Left ventricle myocardium inferior (tissue), 1 donor: ENCODE results near the gene CAMK1D. TPM values are rescaled to one million over a fixed set of nuclear protein-coding genes. Genes with fewer than 3 reads are reported as not detected.
A peak's percentile ranks its signal among the peaks of the same experiment; 100 is the strongest.

Source experiments
- DNase-seq: peaks from one replicate; pipeline ENCODE4 v3.0.0-alpha.2; 2020
- H3K27ac ChIP-seq: fragments of 200-600 bp; replicated peaks from 2 replicates; pipeline ENCODE4 v1.8.0; 2021
- H3K27me3 ChIP-seq: fragments of 200-600 bp; 2 replicates; pipeline ENCODE4 v1.8.0; 2021; ENCODE audit warnings: low read depth
- H3K36me3 ChIP-seq: fragments of 200-600 bp; 2 replicates; pipeline ENCODE4 v1.8.0; 2021
- H3K4me1 ChIP-seq: fragments of 200-600 bp; 2 replicates; pipeline ENCODE4 v1.8.0; 2021
- H3K4me3 ChIP-seq: fragments of 200-600 bp; 2 replicates; pipeline ENCODE4 v1.8.0; 2021; ENCODE audit warnings: mild to moderate bottlenecking, moderate library complexity
- H3K9me3 ChIP-seq: fragments of 200-600 bp; replicated peaks from 2 replicates; pipeline ENCODE4 v1.8.0; 2021
- intact Hi-C: fragments of 100-400 bp; cut with micrococcal nuclease; formaldehyde crosslinking; loops from one replicate; pipeline ENCODE4 v1.11.0; 2022
- total RNA-seq: library from RNA; stranded (reverse); fragmentation: NEBNext Ultra II Directional; extraction: Animal tissue kit (Norgen Biotek cat#: 25700); gene quantifications from one replicate; pipeline ENCODE4 v1.2.1, GENCODE V29; 2021
- TF ChIP-seq, protein P1 (sequence below): fragments of 200-600 bp; IDR thresholded peaks from 2 replicates; pipeline ENCODE4 v1.8.0; 2021; ENCODE audit warnings: antibody characterized with exemption, mild to moderate bottlenecking, borderline replicate concordance
- donor health status: DM: no; HTN: yes; CAD: no; lungs with severe emphysema.

Gene CAMK1D
- total RNA-seq, 1 donor from 2014 or later = 2.5 TPM

DNA sequence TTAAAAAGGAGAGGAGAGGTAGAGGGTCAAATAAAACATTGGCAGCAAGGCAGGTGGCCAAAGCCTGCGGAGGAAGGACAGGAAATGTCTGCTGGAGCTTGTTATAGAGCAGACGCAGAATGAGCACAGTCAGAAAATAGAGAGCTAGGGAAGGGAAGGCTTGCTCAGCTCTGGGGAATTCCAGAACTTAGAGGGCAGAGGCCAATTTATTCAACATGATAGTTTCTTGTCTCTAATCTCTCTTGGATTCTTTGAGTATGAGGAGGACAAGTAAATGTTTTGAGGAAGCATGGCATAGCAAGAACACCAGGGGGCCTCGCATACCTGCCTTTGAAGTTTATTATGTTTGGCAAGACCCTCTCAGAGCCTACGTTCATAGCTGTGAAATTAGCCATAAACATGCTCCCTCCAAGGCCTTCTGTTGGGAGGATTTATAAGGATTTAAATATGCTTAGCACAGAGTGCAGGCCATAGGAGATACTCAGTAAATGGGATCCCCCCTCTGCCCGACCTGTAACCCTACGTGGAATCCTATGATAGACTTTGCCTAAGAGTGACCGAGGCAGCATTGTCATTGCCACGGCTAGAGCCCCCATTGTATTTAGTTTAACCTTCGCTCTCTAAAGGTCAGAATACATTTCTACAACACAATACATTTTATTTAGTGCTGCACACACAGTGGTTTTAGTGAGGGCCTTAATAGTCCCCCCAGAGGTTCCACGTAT, 358.3 kb downstream of the CAMK1D start:
- intact Hi-C loops = no loop called here
- H3K36me3 ChIP-seq = no peaks in the 10 kb centered on the region
- no peaks in the 10 kb centered on the region for H3K9me3 ChIP-seq
- H3K4me1 ChIP-seq = peaks cover 40% of the 10 kb centered on the region
- no peaks in the 10 kb centered on the region for H3K27me3 ChIP-seq
- peak overlapping the region; percentile 72 for H3K27ac ChIP-seq
- no peak overlapping the region for H3K4me3 ChIP-seq
- TF ChIP-seq, protein P1, sequence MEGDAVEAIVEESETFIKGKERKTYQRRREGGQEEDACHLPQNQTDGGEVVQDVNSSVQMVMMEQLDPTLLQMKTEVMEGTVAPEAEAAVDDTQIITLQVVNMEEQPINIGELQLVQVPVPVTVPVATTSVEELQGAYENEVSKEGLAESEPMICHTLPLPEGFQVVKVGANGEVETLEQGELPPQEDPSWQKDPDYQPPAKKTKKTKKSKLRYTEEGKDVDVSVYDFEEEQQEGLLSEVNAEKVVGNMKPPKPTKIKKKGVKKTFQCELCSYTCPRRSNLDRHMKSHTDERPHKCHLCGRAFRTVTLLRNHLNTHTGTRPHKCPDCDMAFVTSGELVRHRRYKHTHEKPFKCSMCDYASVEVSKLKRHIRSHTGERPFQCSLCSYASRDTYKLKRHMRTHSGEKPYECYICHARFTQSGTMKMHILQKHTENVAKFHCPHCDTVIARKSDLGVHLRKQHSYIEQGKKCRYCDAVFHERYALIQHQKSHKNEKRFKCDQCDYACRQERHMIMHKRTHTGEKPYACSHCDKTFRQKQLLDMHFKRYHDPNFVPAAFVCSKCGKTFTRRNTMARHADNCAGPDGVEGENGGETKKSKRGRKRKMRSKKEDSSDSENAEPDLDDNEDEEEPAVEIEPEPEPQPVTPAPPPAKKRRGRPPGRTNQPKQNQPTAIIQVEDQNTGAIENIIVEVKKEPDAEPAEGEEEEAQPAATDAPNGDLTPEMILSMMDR = peak; percentile 59
- DNase-seq = no peak

GRCh38 chr10:12709000-12709401, 359.7 kb downstream of the CAMK1D start:
- Histone ChIP-seq H3K9me3 (no peaks in the 10 kb centered on the region), H3K36me3 (no peaks in the 10 kb centered on the region), H3K27me3 (no peaks in the 10 kb centered on the region), H3K27ac (peak overlapping the region; percentile 24), H3K4me3 (no peak overlapping the region), H3K4me1 (peaks cover 40% of the 10 kb centered on the region)
- intact Hi-C loops = no loop called here
- no peak for DNase-seq
- TF ChIP-seq, protein P1 = no peak

DNA sequence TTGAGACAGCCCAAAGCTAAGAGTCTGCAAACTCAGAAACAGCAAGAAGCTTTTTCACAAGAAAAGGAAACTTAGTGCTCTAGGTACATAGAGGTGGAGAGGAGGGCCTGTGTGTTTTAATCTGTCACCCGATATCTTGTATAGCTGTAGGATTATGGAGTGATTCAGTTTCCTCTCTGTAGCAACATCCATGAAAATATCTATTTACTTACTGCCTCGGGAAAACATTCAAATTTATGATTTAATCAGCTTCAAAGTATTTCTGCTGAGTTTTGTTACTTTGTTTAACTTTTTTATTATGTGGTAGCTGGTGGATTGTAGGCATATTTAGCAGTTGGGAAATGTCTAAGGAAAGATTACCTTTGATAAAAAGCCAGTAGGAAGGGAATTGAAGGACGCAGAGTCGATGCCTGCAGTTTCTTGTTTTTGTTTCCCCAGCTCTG, 360.2 kb downstream of the CAMK1D start:
- TF ChIP-seq, protein P1 = no peak
- Histone ChIP-seq H3K27me3 (no peaks in the 10 kb centered on the region), H3K36me3 (no peaks in the 10 kb centered on the region), H3K27ac (peak overlapping the region; percentile 24), H3K9me3 (no peaks in the 10 kb centered on the region), H3K4me3 (no peak overlapping the region), H3K4me1 (peaks cover 40% of the 10 kb centered on the region)
- DNase-seq = no peak
- intact Hi-C loops = no loop called here

GRCh38 chr10:12710157-12710556, 360.8 kb downstream of the CAMK1D start:
- DNase-seq = no peak
- Histone ChIP-seq H3K36me3 (no peaks in the 10 kb centered on the region), H3K9me3 (no peaks in the 10 kb centered on the region), H3K4me1 (peaks cover 40% of the 10 kb centered on the region), H3K4me3 (no peak overlapping the region), H3K27ac (no peak overlapping the region), H3K27me3 (no peaks in the 10 kb centered on the region)
- intact Hi-C loops = loop anchor here (5.0 kb wide), 1 partner anchor 448 kb away; no protein-coding TSS in a partner anchor
- TF ChIP-seq, protein P1 = no peak

GRCh38 chr10:12710594-12711349, 361.4 kb downstream of the CAMK1D start:
- H3K4me3 ChIP-seq = no peak overlapping the region
- intact Hi-C loops = loop anchor here (5.0 kb wide), 1 partner anchor 448 kb away; no protein-coding TSS in a partner anchor
- peaks cover 40% of the 10 kb centered on the region for H3K4me1 ChIP-seq
- TF ChIP-seq, protein P1 = peak; percentile 95
- no peaks in the 10 kb centered on the region for H3K9me3 ChIP-seq
- no peaks in the 10 kb centered on the region for H3K36me3 ChIP-seq
- no peaks in the 10 kb centered on the region for H3K27me3 ChIP-seq
- no peak overlapping the region for H3K27ac ChIP-seq
- DNase-seq = peak; percentile 74
